Omental fat pad (tissue), 4 donors: ENCODE measurements around the gene RTF2. TPM values are rescaled to one million over a fixed set of nuclear protein-coding genes. Genes with fewer than 3 reads are reported as not detected.
A peak's percentile ranks its signal among the peaks of the same experiment; 100 is the strongest.
"Not testable (repeated sequence)": the region's sequence is repeated elsewhere in the genome, so short reads cannot be mapped to it uniquely, and the experiment has no call there.

Source experiments
- ATAC-seq: fragments of 150-250 bp; one replicate; pipeline ENCODE4 v1.9.1; 2016; ENCODE audit warnings: mild to moderate bottlenecking, moderate library complexity; ENCODE audit not compliant: low FRiP score
- DNase-seq: peaks from one replicate; pipeline ENCODE4 v3.0.0-alpha.2; 2019; ENCODE audit warnings: low spot score
- CTCF ChIP-seq, 3 donors: fragments of 450-650 bp; IDR thresholded peaks; one replicate each; pipeline ENCODE4 v1.5.1; 2016 to 2017; ENCODE audit warnings: antibody characterized with exemption in 3 of 3, mild to moderate bottlenecking in 3 of 3, moderate library complexity in 2 of 3
- total RNA-seq, 4 donors: library from RNA; depleted of rRNA; stranded (reverse); fragments of >200 nt; gene quantifications; one replicate each; pipeline ENCODE4 v1.1.0, GENCODE V29; 2016

The RTF2 gene
- total RNA-seq, 4 donors from 2014 or later: 52.7 to 62.9 (median 53.7) TPM

- no peak for TF ChIP-seq CTCF (IDR thresholded peaks at IDR 0.05)
- DNase-seq (no peak), ATAC-seq (no peak)
Observed at GRCh38 chr20:56537997-56538396, 69.6 kb downstream of the RTF2 start.

GRCh38 chr20:56540415-56540814 is 72.0 kb downstream of the RTF2 start:
- DNase-seq (no peak), ATAC-seq (no peak)
- no peak for TF ChIP-seq CTCF (IDR thresholded peaks at IDR 0.05)

- DNase-seq (no peak), ATAC-seq (no peak)
- TF ChIP-seq CTCF (IDR thresholded peaks at IDR 0.05): no peak
Observed at GRCh38 chr20:56542489-56543030, 74.1 kb downstream of the RTF2 start.

- DNase-seq (no peak), ATAC-seq (no peak)
- no peak for TF ChIP-seq CTCF (IDR thresholded peaks at IDR 0.05)
Observed at GRCh38 chr20:56551571-56551970, 83.1 kb downstream of the RTF2 start.

GRCh38 chr20:56552911-56553629 is 84.6 kb downstream of the RTF2 start:
- no peak for TF ChIP-seq CTCF (IDR thresholded peaks at IDR 0.05)
- no peak for ATAC-seq

GRCh38 chr20:56554869-56555268 is 86.4 kb downstream of the RTF2 start:
- peak; percentile 42 for DNase-seq
- peak; percentile 93 for ATAC-seq
- no peak for TF ChIP-seq CTCF (IDR thresholded peaks at IDR 0.05)

More at GRCh38 chr20:56552911-56553629, 84.6 kb downstream of the RTF2 start:
- DNase-seq: no peak

- no peak for DNase-seq
- no peak for ATAC-seq
- TF ChIP-seq CTCF (IDR thresholded peaks at IDR 0.05): no peak
Observed at GRCh38 chr20:56558968-56559367, 90.5 kb downstream of the RTF2 start.

- not testable (repeated sequence) for ATAC-seq
Observed at GRCh38 chr20:56564526-56564925, 96.1 kb downstream of the RTF2 start.

More at GRCh38 chr20:56564526-56564925, 96.1 kb downstream of the RTF2 start:
- not testable (repeated sequence) for DNase-seq
